K562 (cell line): ENCODE results near the gene DZIP1. TPM values are rescaled to one million over a fixed set of nuclear protein-coding genes. Genes with fewer than 3 reads are reported as not detected.

Source experiments
- ATAC-seq: fragments of 200-7000 bp; cut with Tn5 transposase; 3 replicates; pipeline ENCODE4 v1.9.1; 2020; ENCODE audit warnings: moderate library complexity
- BruUV-seq: library from RNA; stranded (reverse); fragments of 400-500 nt; replicated peaks from 2 replicates; lab custom pipeline; 2021; lab: Mats Ljungman, UMichigan
- CTCF ChIA-PET: fragments of 300-600 bp; formaldehyde crosslinking; extraction: SDS; loops from one replicate; lab custom pipeline; 2021; ENCODE audit warnings: low intra/inter-chr PET ratio; lab: Yijun Ruan, JAX
- POLR2A ChIA-PET: fragments of 300-600, 350-650 bp; sonication (Branson Sonifier 250); formaldehyde crosslinking; extraction: SDS; loops from one replicate; lab custom pipeline; 2021; ENCODE audit warnings: antibody characterized with exemption, inconsistent platforms; lab: Yijun Ruan, JAX
- DNase-seq, 4 experiments: peaks; one replicate each; pipeline versions ENCODE4 v3.0.0 to v3.0.0-alpha.2; 2011 to 2018; ENCODE audit warnings: low spot score in 3 of 4, mixed read lengths in 3 of 4; ENCODE audit errors: extremely low read depth in 1 of 4
- FAIRE-seq: peaks from 2 replicates; lab custom pipeline; 2011; peaks lifted over from hg19 to GRCh38; lab: Jason Lieb, UNC
- H2AFZ ChIP-seq: 2 replicates; pipeline ENCODE4 v1.6.0; 2011; ENCODE audit warnings: low read depth, low read length, control low read depth, inconsistent platforms
- H3K27ac ChIP-seq: fragments of 200-600 bp; 3 replicates; pipeline ENCODE4 v1.8.0; 2011; ENCODE audit warnings: low read depth, mild to moderate bottlenecking, control low read depth, inconsistent platforms, low read length, moderate library complexity, mixed read lengths; ENCODE audit errors: extremely low read depth
- H3K27me3 ChIP-seq, 2 experiments: fragments of 300-600 bp in 1 of 2; 2 replicates in 1 of 2; 3 replicates in 1 of 2; pipeline versions ENCODE4 v1.6.0 to v1.8.0; 2011; ENCODE audit warnings: inconsistent platforms in 2 of 2, low read length in 2 of 2, mild to moderate bottlenecking in 1 of 2, mixed read lengths in 1 of 2, moderate library complexity in 1 of 2; ENCODE audit not compliant: control insufficient read depth in 2 of 2, insufficient read depth in 2 of 2
- H3K36me3 ChIP-seq: fragments of 300-600 bp; 3 replicates; pipeline ENCODE4 v1.8.0; 2011; ENCODE audit warnings: mild to moderate bottlenecking, low read length, inconsistent platforms; ENCODE audit not compliant: control insufficient read depth, insufficient read depth
- H3K4me1 ChIP-seq, 2 experiments: fragments of 200-600 bp in 1 of 2; replicated peaks in 1 of 2; 2 replicates in 1 of 2; 3 replicates in 1 of 2; pipeline versions ENCODE4 v1.5.1 to v1.8.0; 2011; ENCODE audit warnings: inconsistent platforms in 2 of 2, low read length in 2 of 2, mild to moderate bottlenecking in 1 of 2, mixed read lengths in 1 of 2, moderate library complexity in 1 of 2; ENCODE audit not compliant: control insufficient read depth in 2 of 2, insufficient read depth in 2 of 2
- H3K4me2 ChIP-seq: 2 replicates; pipeline ENCODE4 v1.6.1; 2011; ENCODE audit warnings: low read length, control low read depth, inconsistent platforms, mixed read lengths; ENCODE audit not compliant: insufficient read depth
- H3K4me3 ChIP-seq: fragments of 200-600 bp; sonication (generic), shearing (Covaris generic); 2 replicates; pipeline ENCODE4 v1.5.1; 2016; ENCODE audit warnings: control low read depth, inconsistent platforms
- H3K79me2 ChIP-seq: fragments of 200-600 bp; 3 replicates; pipeline ENCODE4 v1.8.0; 2011; ENCODE audit warnings: low read length, inconsistent platforms; ENCODE audit not compliant: control insufficient read depth, insufficient read depth
- H3K9ac ChIP-seq, 2 experiments: 2 replicates each; pipeline versions ENCODE4 v1.6.0 to v1.6.1; 2011; ENCODE audit warnings: low read depth in 2 of 2, low read length in 2 of 2, control low read depth in 1 of 2, inconsistent platforms in 1 of 2, mild to moderate bottlenecking in 1 of 2, mixed read lengths in 1 of 2; ENCODE audit not compliant: insufficient read depth in 1 of 2
- H3K9me1 ChIP-seq: one replicate; pipeline ENCODE4 v1.6.0; 2011; ENCODE audit warnings: inconsistent platforms, mild to moderate bottlenecking, low read length, moderate library complexity; ENCODE audit not compliant: control insufficient read depth, insufficient read depth
- H3K9me3 ChIP-seq: replicated peaks from 2 replicates; pipeline ENCODE4 v1.5.1; 2011; ENCODE audit warnings: low read depth, low read length, inconsistent platforms; ENCODE audit not compliant: control insufficient read depth, insufficient read depth
- H4K20me1 ChIP-seq: replicated peaks from 2 replicates; pipeline ENCODE4 v1.6.1; 2011; ENCODE audit warnings: low read length, inconsistent platforms, mixed read lengths; ENCODE audit not compliant: control insufficient read depth, insufficient read depth
- BCLAF1 ChIP-seq, 2 experiments: fragments of 450-650 bp in 1 of 2; IDR thresholded peaks; 2 replicates each; pipeline ENCODE4 v1.6.1; 2011 to 2017; ENCODE audit warnings: low read depth in 2 of 2, antibody characterized with exemption in 1 of 2, borderline replicate concordance in 1 of 2, low read length in 1 of 2, mild to moderate bottlenecking in 1 of 2, mixed read lengths in 1 of 2; ENCODE audit not compliant: control insufficient read depth in 1 of 2
- HMGN3 ChIP-seq: IDR thresholded peaks from 2 replicates; pipeline ENCODE4 v1.6.1; 2011; ENCODE audit warnings: borderline replicate concordance, low read depth, mild to moderate bottlenecking, mixed read lengths, low read length; ENCODE audit not compliant: insufficient read length; ENCODE audit errors: extremely low read depth
- POLR2AphosphoS5 ChIP-seq: IDR thresholded peaks from 2 replicates; pipeline ENCODE4 v1.6.1; 2011; ENCODE audit warnings: mild to moderate bottlenecking, low read depth, low read length, moderate library complexity; ENCODE audit not compliant: control insufficient read depth, insufficient read depth
- PTBP1 ChIP-seq: fragments of 200-400 bp; formaldehyde crosslinking; IDR thresholded peaks from 2 replicates; pipeline ENCODE4 v1.6.1; 2017; ENCODE audit warnings: low read depth, low read length
- VEZF1 ChIP-seq: fragments of 200-800 bp; sonication (Bioruptor generic); IDR thresholded peaks from 2 replicates; pipeline ENCODE4 v1.6.1; 2017; ENCODE audit warnings: missing genetic modification characterization, missing compliant biosample characterization
- WGBS: fragments of 100-300 bp; shearing (Covaris generic); methylation state at CpG from one replicate; pipeline ENCODE4 v1.1.6; 2016; ENCODE audit warnings: low coverage, mixed read lengths; ENCODE audit not compliant: insufficient coverage; ENCODE audit errors: missing lambda C conversion rate; 5-methylcytosine and 5-hydroxymethylcytosine counted together
- in situ Hi-C: fragments of 300-500 bp; cut with MboI; formaldehyde crosslinking; loops from 4 replicates; pipeline ENCODE4 v1.15.0; 2018; ENCODE audit warnings: inconsistent platforms, mixed read lengths
- intact Hi-C: fragments of 100-400 bp; cut with micrococcal nuclease; formaldehyde crosslinking; loops from 2 replicates; pipeline ENCODE4 v1.14.2; 2022
- polyA plus RNA-seq, 8 experiments: library from polyadenylated mRNA; depleted of rRNA in 4 of 8; stranded (reverse) in 5 of 8; unstranded in 3 of 8; fragments of >200 nt; fragmentation: Nextera tagmentation in 2 of 8; fragmentation: Illumina TruSeq in 1 of 8; extraction: Ambion mirVana in 2 of 8; extraction: Trizol in 1 of 8; gene quantifications; 2 replicates each; pipeline versions ENCODE4 v1.2.1 to v1.2.3, GENCODE V29; 2011 to 2014; ENCODE audit warnings: inconsistent platforms in 1 of 8, missing spikeins in 1 of 8
- total RNA-seq, 7 experiments: library from RNA; depleted of rRNA in 6 of 7; stranded (reverse); fragments of >200 nt in 6 of 7; fragmentation: Illumina TruSeq in 2 of 7; extraction: Trizol in 2 of 7; gene quantifications; 2 replicates each; pipeline versions ENCODE4 v1.2.1 to v1.2.3, GENCODE V29; 2011 to 2021; ENCODE audit warnings: low replicate concordance in 1 of 7

The DZIP1 gene
- total and polyA plus RNA-seq, 9 of the 15 experiments (the other 6 are each of a cell fraction or from before 2014, with no cell fraction given), result 0.07 TPM; not detected in 8

DNA sequence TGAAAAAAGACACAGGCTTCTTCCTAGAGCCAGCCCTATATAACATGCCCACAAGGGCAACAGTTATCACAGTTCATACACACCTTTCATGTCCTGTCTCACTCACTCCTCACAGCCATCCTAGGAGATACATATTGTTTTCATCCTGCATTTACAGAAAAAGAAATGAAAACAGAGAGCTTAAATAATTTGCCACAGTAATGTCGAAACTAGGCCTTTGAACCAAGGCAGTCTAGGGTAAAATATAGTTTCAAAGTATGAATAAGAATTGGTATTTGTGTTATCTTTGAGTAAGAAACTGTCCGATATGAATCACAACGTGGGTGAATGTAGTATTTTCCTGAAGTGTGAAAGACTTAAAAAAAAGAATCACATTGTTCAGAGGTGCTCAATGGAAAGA lies 65.2 kb downstream of the DZIP1 start:
- FAIRE-seq (no peak), ATAC-seq (no peak), DNase-seq (no peak)
- H3K4me1 ChIP-seq, result no peaks in the 10 kb centered on the region; a peak in 1 of 5 replicates
- in situ Hi-C loops (no loop called here), intact Hi-C loops (no loop called here)
- TF ChIP-seq HMGN3 (no peak), POLR2AphosphoS5 (no peak), PTBP1 (no peak), BCLAF1 (IDR thresholded peaks at IDR 0.05; ENCODE audit: borderline replicate concordance in 1 of 2, control insufficient read depth in 1 of 2, low read depth in 2 of 2, low read length in 1 of 2) (no peak), VEZF1 (CRISPR knock-in tag) (no peak)
- H3K4me2 ChIP-seq, result no peak overlapping the region
- POLR2A ChIA-PET, result no interaction called here
- no peaks in the 10 kb centered on the region for H4K20me1 ChIP-seq
- H3K9me1 ChIP-seq, result no peaks in the 10 kb centered on the region
- BruUV-seq, result no TSS peak
- H3K9ac ChIP-seq, result no peak overlapping the region
- H3K79me2 ChIP-seq, result no peaks in the 10 kb centered on the region
- no peak overlapping the region for H2AFZ ChIP-seq
- H3K4me3 ChIP-seq, result no peak overlapping the region
- WGBS, result 0% methylated on average over 3 of the region's 3 CpGs
- no peak overlapping the region for H3K27ac ChIP-seq
- peaks cover 0 to 7% of the 10 kb centered on the region in 2 experiments; a peak in 1 of 5 replicates for H3K27me3 ChIP-seq
- CTCF ChIA-PET, result no interaction called here
- no peaks in the 10 kb centered on the region for H3K9me3 ChIP-seq
- no peaks in the 10 kb centered on the region for H3K36me3 ChIP-seq
